ENCODE results near the gene RSBN1L. TPM values are rescaled to one million over a fixed set of nuclear protein-coding genes. Genes with fewer than 3 reads are reported as not detected.

Gene RSBN1L
- polyA plus RNA-seq, 1 of the 3 experiments (the other 2 are of a cell fraction): 6.5 TPM

DNA sequence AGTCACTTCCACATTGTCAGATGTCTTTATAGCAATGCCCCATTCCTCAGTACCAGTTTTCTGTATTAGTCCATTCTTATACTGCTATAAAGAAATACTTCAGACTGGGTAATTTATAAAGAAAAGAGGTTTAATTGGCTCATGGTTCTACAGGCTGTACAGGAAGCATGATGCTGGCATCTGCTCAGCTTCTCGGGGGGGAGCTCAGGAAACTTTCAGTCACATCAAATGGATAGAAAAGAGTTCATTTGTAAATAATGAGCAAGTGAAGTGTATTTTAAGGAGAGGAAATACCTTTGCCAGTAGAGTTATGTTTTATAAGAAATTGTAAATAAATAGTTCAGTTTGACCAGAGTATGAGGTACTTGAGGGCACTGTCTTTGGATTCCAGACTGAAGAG is 51.5 kb downstream of the RSBN1L start:
- H3K9me2 ChIP-seq: no peaks in the 10 kb centered on the region
- H3K9ac ChIP-seq: no peak overlapping the region
- no peak overlapping the region for H3K4me2 ChIP-seq
- POLR2A ChIA-PET: no interaction called here
- peaks cover 3 to 6% of the 10 kb centered on the region in 2 experiments; a peak in 2 of 4 replicates for H3K4me1 ChIP-seq (ENCODE audit: control insufficient read depth in 1 of 2, insufficient read depth in 2 of 2, low read depth in 1 of 2, low read length in 1 of 2)
- H3K36me3 ChIP-seq (replicated peaks in 1 of 2; ENCODE audit: control insufficient read depth in 1 of 2, insufficient read depth in 2 of 2, low read length in 1 of 2): peaks cover 21 to 28% of the 10 kb centered on the region in 2 experiments
- no peak for DNase-seq
- no peaks in the 10 kb centered on the region for H4K20me1 ChIP-seq (ENCODE audit: insufficient read depth)
- H3K9me3 ChIP-seq: no peaks in the 10 kb centered on the region
- no peak overlapping the region for H3K4me3 ChIP-seq (ENCODE audit: low read depth in 2 of 2, low read length in 1 of 2)
- H3F3A ChIP-seq (replicated peaks; ENCODE audit: insufficient read depth): no peaks in the 10 kb centered on the region
- no peak overlapping the region for H2AFZ ChIP-seq (ENCODE audit: low read depth)
- no peaks in the 10 kb centered on the region for H3K27me3 ChIP-seq (ENCODE audit: insufficient read depth)
- 95% methylated on average over 1 of the region's 1 CpG for WGBS (ENCODE audit: low lambda C conversion rate)
- CTCF ChIA-PET: interaction anchor here (0.6 to 4.3 kb wide), 4 partner anchors 12 to 479 kb away, joined by 3 to 28 read pairs (median 7); no protein-coding TSS in a partner anchor
- no peak overlapping the region for H3K27ac ChIP-seq (ENCODE audit: low read depth in 2 of 2, low read length in 1 of 2)
- TF ChIP-seq JUND (IDR thresholded peaks at IDR 0.05) (no peak), REST (IDR thresholded peaks at IDR 0.05; ENCODE audit: low read depth, low read length) (no peak), SMC3 (IDR thresholded peaks at IDR 0.05; ENCODE audit: low read depth, low read length) (no peak), SIN3A (IDR thresholded peaks at IDR 0.05; ENCODE audit: borderline replicate concordance, low read depth, low read length) (no peak), TEAD4 (IDR thresholded peaks at IDR 0.05; ENCODE audit: borderline replicate concordance, insufficient read depth) (no peak), CTCF (IDR thresholded peaks at IDR 0.05) (no peak), MAX (IDR thresholded peaks at IDR 0.05; ENCODE audit: low read depth) (no peak), TCF12 (IDR thresholded peaks at IDR 0.05) (no peak), GATA2 (CRISPR knock-in tag; IDR thresholded peaks at IDR 0.05) (no peak), RFX5 (IDR thresholded peaks at IDR 0.05; ENCODE audit: low read length) (no peak), TAF1 (IDR thresholded peaks at IDR 0.05; ENCODE audit: borderline replicate concordance, low read depth, low read length) (no peak), NRF1 (IDR thresholded peaks at IDR 0.05; ENCODE audit: low read depth, low read length) (no peak), YY1 (IDR thresholded peaks at IDR 0.05; ENCODE audit: low read depth) (no peak)
- TF ChIP-seq, protein P1, sequence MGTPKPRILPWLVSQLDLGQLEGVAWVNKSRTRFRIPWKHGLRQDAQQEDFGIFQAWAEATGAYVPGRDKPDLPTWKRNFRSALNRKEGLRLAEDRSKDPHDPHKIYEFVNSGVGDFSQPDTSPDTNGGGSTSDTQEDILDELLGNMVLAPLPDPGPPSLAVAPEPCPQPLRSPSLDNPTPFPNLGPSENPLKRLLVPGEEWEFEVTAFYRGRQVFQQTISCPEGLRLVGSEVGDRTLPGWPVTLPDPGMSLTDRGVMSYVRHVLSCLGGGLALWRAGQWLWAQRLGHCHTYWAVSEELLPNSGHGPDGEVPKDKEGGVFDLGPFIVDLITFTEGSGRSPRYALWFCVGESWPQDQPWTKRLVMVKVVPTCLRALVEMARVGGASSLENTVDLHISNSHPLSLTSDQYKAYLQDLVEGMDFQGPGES (IDR thresholded peaks at IDR 0.05; ENCODE audit: low read depth, low read length): no peak
- TF ChIP-seq, protein P2, sequence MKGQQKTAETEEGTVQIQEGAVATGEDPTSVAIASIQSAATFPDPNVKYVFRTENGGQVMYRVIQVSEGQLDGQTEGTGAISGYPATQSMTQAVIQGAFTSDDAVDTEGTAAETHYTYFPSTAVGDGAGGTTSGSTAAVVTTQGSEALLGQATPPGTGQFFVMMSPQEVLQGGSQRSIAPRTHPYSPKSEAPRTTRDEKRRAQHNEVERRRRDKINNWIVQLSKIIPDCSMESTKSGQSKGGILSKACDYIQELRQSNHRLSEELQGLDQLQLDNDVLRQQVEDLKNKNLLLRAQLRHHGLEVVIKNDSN (IDR thresholded peaks at IDR 0.05; ENCODE audit: borderline replicate concordance, low read depth): no peak
- H3K79me2 ChIP-seq (ENCODE audit: insufficient read depth): peaks cover 31% of the 10 kb centered on the region; the same call in 1 of the 2 replicates
